ENCODE measurements around the gene LPCAT2.
A peak's percentile ranks its signal among the peaks of the same experiment; 100 is the strongest.

LPCAT2 gene

GRCh38 chr16:55565086-55565485, 56.2 kb downstream of the LPCAT2 start:
- intact Hi-C loops (cut with DNase I; ENCODE audit: low total_unique reads), result no loop called here
- no peak for DNase-seq
- no peaks in the 10 kb centered on the region for H3K36me3 ChIP-seq
- H3K4me1 ChIP-seq, result peaks cover 0 to 10% (median 7%) of the 10 kb centered on the region in 4 donors
- no peak for TF ChIP-seq CTCF (IDR thresholded peaks at IDR 0.05)
- H3K27me3 ChIP-seq, result no peaks in the 10 kb centered on the region
- no peak overlapping the region for H3K4me3 ChIP-seq
- no peaks in the 10 kb centered on the region for H3K9me3 ChIP-seq
- H3K27ac ChIP-seq, result no peak overlapping the region

DNA sequence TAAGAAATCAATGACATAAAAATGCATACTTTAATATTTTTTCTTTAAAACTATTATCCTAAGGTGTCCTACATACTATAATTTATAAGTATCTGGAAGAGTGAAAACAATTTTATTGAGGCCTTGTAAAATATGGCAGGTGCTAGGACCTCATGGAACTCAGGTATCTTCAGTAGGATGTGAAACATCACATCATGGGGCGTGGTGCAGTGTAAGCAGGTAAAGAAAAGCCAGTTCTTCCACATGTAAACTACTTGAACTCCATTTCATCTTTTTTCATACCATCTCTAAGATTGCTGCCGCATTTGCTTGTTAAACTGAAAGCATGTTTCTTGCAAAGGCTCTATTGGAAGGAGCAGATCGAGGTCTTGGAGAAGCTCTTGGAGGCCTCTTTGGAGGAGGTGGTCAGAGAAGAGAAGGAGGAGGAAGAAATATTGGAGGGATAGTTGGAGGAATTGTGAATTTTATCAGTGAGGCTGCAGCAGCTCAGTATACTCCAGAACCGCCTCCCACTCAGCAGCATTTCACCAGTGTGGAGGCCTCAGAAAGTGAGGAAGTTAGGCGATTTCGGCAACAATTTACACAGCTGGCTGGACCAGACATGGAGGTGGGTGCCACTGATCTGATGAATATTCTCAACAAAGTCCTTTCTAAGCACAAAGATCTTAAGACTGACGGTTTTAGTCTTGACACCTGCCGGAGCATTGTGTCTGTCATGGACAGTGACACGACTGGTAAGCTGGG, 57.7 kb downstream of the LPCAT2 start, which contains the start of gene CAPNS2:
Gene CAPNS2, plus strand, starts transcription at position 253 of the 744 bp plus-strand sequence. Its CDS starts 73 bp downstream, at position 326.
- no peak for DNase-seq
- Histone ChIP-seq H3K36me3 (no peaks in the 10 kb centered on the region), H3K27ac (no peak within 1 kb of the TSS), H3K9me3 (no peaks in the 10 kb centered on the region), H3K4me1 (peaks cover 0 to 10% (median 7%) of the 10 kb centered on the region in 4 donors), H3K4me3 (no peak within 1 kb of the TSS), H3K27me3 (no peaks in the 10 kb centered on the region)
- intact Hi-C loops (cut with DNase I; ENCODE audit: low total_unique reads), result no loop called here
- TF ChIP-seq CTCF (IDR thresholded peaks at IDR 0.05), result no peak

DNA sequence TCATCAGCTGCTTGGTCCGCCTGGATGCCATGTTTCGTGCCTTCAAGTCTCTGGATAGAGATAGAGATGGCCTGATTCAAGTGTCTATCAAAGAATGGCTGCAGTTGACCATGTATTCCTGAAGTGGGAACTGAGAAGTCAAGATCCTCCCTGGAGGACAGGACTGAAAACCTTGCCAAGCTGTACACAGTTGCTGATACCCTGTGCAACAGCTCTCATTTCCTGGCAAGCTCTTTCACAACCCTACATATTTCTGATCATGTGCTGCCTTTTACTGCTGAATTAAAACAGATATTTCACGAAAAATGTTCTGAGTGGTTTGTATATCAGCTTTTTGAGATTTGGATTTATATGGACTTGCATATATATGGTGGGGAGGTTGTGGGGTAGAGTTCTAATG, 58.5 kb downstream of the LPCAT2 start:
- Histone ChIP-seq H3K4me1 (peaks cover 0 to 10% (median 7%) of the 10 kb centered on the region in 4 donors), H3K4me3 (no peak overlapping the region), H3K9me3 (no peaks in the 10 kb centered on the region), H3K27me3 (no peaks in the 10 kb centered on the region), H3K36me3 (no peaks in the 10 kb centered on the region), H3K27ac (no peak overlapping the region)
- TF ChIP-seq CTCF (IDR thresholded peaks at IDR 0.05), result no peak
- intact Hi-C loops (cut with DNase I; ENCODE audit: low total_unique reads), result no loop called here
- DNase-seq, result peak in 1 of 2 donors; percentile 22

GRCh38 chr16:55568207-55568606, 59.3 kb downstream of the LPCAT2 start:
- DNase-seq, result no peak
- no peak for TF ChIP-seq CTCF (IDR thresholded peaks at IDR 0.05)
- peaks cover 0 to 10% (median 7%) of the 10 kb centered on the region in 4 donors for H3K4me1 ChIP-seq
- intact Hi-C loops (cut with DNase I; ENCODE audit: low total_unique reads), result no loop called here
- H3K36me3 ChIP-seq, result no peaks in the 10 kb centered on the region
- H3K27me3 ChIP-seq, result no peaks in the 10 kb centered on the region
- no peak overlapping the region for H3K27ac ChIP-seq
- H3K9me3 ChIP-seq, result no peaks in the 10 kb centered on the region
- H3K4me3 ChIP-seq, result no peak overlapping the region

GRCh38 chr16:55569025-55569424, 60.2 kb downstream of the LPCAT2 start:
- DNase-seq, result no peak
- no peak overlapping the region for H3K27ac ChIP-seq

More at GRCh38 chr16:55569025-55569424, 60.2 kb downstream of the LPCAT2 start:
- Histone ChIP-seq H3K4me1 (peaks cover 0 to 10% (median 7%) of the 10 kb centered on the region in 4 donors), H3K27me3 (no peaks in the 10 kb centered on the region), H3K36me3 (no peaks in the 10 kb centered on the region), H3K9me3 (no peaks in the 10 kb centered on the region), H3K4me3 (no peak overlapping the region)
- intact Hi-C loops (cut with DNase I; ENCODE audit: low total_unique reads), result no loop called here
- no peak for TF ChIP-seq CTCF (IDR thresholded peaks at IDR 0.05)

Measured in tibial artery (tissue), 4 donors.